Measurements from ENCODE around the gene PDE6A. TPM values are rescaled to one million over a fixed set of nuclear protein-coding genes. Genes with fewer than 3 reads are reported as not detected.

The PDE6A gene
- total and polyA plus RNA-seq, 7 experiments from 2014 or later: 0.11 TPM; not detected in 6

GRCh38 chr5:149808264-149808982, 136.2 kb downstream of the PDE6A start:
- Mint-ChIP-seq H3K36me3 (peaks cover 0 to 5% (median 0%) of the 10 kb centered on the region in 5 donors), H3K27ac (no peak overlapping the region), H3K27me3 (no peaks in the 10 kb centered on the region), H3K9me3 (no peaks in the 10 kb centered on the region), H3K4me3 (no peak overlapping the region), H3K4me1 (peaks cover 0 to 10% (median 0%) of the 10 kb centered on the region in 7 donors)
- H3K4me3 ChIP-seq (ENCODE audit: low read length): no peak overlapping the region
- ATAC-seq: no peak
- ChIA-PET POLR2A (no interaction called here), CTCF (no interaction called here)
- H3K9me3 ChIP-seq (ENCODE audit: control insufficient read depth in 2 of 3, low read length in 3 of 3): no peaks in the 10 kb centered on the region
- H3K27me3 ChIP-seq (ENCODE audit: control insufficient read depth in 2 of 2, insufficient read depth in 2 of 2, low read length in 2 of 2): no peaks in the 10 kb centered on the region
- no peaks in the 10 kb centered on the region for H3K4me1 ChIP-seq (ENCODE audit: control insufficient read depth in 2 of 2, insufficient read depth in 2 of 2, low read length in 2 of 2)
- no peaks in the 10 kb centered on the region for H3K36me3 ChIP-seq (ENCODE audit: control insufficient read depth in 2 of 3, insufficient read depth in 3 of 3, low read length in 3 of 3)
- no peak for DNase-seq
- intact Hi-C loops (cut with micrococcal nuclease): no loop called here
- H3K27ac ChIP-seq (ENCODE audit: low read depth, low read length): no peak overlapping the region

Other genes with a start within 250 kb of the PDE6A start
- gene PPARGC1B, start 214.5 kb downstream of the PDE6A start, total RNA-seq: 10 to 100 TPM in 1 of 5 experiments, 1 to 10 TPM in 4; 4.3 to 10.9 (median 5.0) TPM
- 1 to 10 TPM; 1.8 to 2.4 TPM for gene PPARGC1B, start 214.5 kb downstream of the PDE6A start, polyA plus RNA-seq
- gene SLC26A2, start 16.0 kb upstream of the PDE6A start, total RNA-seq: 10 to 100 TPM in 2 of 5 experiments, 1 to 10 TPM in 3; 5.2 to 16.5 (median 9.6) TPM
- 1 to 10 TPM; 3.2 to 3.9 TPM for gene SLC26A2, start 16.0 kb upstream of the PDE6A start, polyA plus RNA-seq
- 1 to 10 TPM; 2.3 to 7.4 (median 2.8) TPM for gene TIGD6, start 55.9 kb upstream of the PDE6A start, total RNA-seq
- gene TIGD6, start 55.9 kb upstream of the PDE6A start, polyA plus RNA-seq: 1 to 10 TPM; 4.1 to 5.5 TPM
- gene HMGXB3, start 55.9 kb upstream of the PDE6A start, total RNA-seq: 10 to 100 TPM; 27.2 to 40.6 (median 34.5) TPM
- gene HMGXB3, start 55.9 kb upstream of the PDE6A start, polyA plus RNA-seq: 10 to 100 TPM in 1 of 2 donors, 1 to 10 TPM in 1; 8.2 to 12.6 TPM
- 10 to 100 TPM in 1 of 5 experiments, 1 to 10 TPM in 3, under 1 TPM in 1; 0.36 to 92.4 (median 6.4) TPM for gene CSF1R, start 141.8 kb upstream of the PDE6A start, total RNA-seq
- gene CSF1R, start 141.8 kb upstream of the PDE6A start, polyA plus RNA-seq: under 1 TPM; 0.09 to 0.72 TPM
- 1 to 10 TPM in 2 of 5 experiments, under 1 TPM in 1, not detected in 2; 0.64 to 8.5 (median 5.1) TPM for gene PDGFRB, start 211.1 kb upstream of the PDE6A start, total RNA-seq
- gene PDGFRB, start 211.1 kb upstream of the PDE6A start, polyA plus RNA-seq: under 1 TPM in 1 of 2 donors, not detected in 1; 0.37 TPM
- not detected for gene CDX1, start 222.0 kb upstream of the PDE6A start, total RNA-seq
- not detected for gene CDX1, start 222.0 kb upstream of the PDE6A start, polyA plus RNA-seq
- not detected for gene SLC6A7, start 245.3 kb upstream of the PDE6A start, total RNA-seq
- not detected for gene SLC6A7, start 245.3 kb upstream of the PDE6A start, polyA plus RNA-seq